Panc1 (cell line): ENCODE results near the gene ALX3.

ENCODE experiments used
- CTCF ChIP-seq: fragments of 450-650 bp; IDR thresholded peaks from 2 replicates; pipeline ENCODE4 v1.5.1; 2017; ENCODE audit warnings: mild to moderate bottlenecking
- POLR2AphosphoS5 ChIP-seq: IDR thresholded peaks from 2 replicates; pipeline ENCODE4 v1.6.1; 2012; ENCODE audit warnings: mild to moderate bottlenecking, low read depth, low read length, moderate library complexity

- TF ChIP-seq CTCF (no peak), POLR2AphosphoS5 (no peak)
Measured at GRCh38 chr1:110092991-110093390, 22.5 kb upstream of the ALX3 start.
